Loucy (cell line): ENCODE data around the gene ABCC11.

ENCODE experiments used
- CTCF ChIP-seq: fragments of 200-600 bp; sonication (generic); conservative IDR thresholded peaks from 2 replicates; pipeline ENCODE4 v1.5.1; 2014; ENCODE audit warnings: mild to moderate bottlenecking, antibody characterized with exemption, low read length
- EZH2phosphoT487 ChIP-seq: fragments of 200-600 bp; IDR thresholded peaks from 2 replicates; pipeline ENCODE4 v1.6.1; 2018; ENCODE audit warnings: antibody characterized with exemption, mild to moderate bottlenecking, moderate library complexity, borderline replicate concordance

GRCh38 chr16:48172682-48173081 lies 74.7 kb downstream of the ABCC11 start:
- TF ChIP-seq CTCF (no peak), EZH2phosphoT487 (no peak)
